Measurements from ENCODE around the gene ZSCAN12.

- TF ChIP-seq CTCF (conservative IDR thresholded peaks at IDR 0.05 in 1 of 2, IDR thresholded peaks at IDR 0.05 in 1 of 2; ENCODE audit: extremely low read depth in 1 of 2, insufficient read depth in 1 of 2, low read depth in 1 of 2, low read length in 2 of 2), result no peak
- TF ChIP-seq EZH2 (IDR thresholded peaks at IDR 0.05; ENCODE audit: borderline replicate concordance, low read length), result no peak
Observed at GRCh38 chr6:28333599-28334018, 65.9 kb downstream of the ZSCAN12 start.
